Stimulated activated CD8-positive, alpha-beta memory T cell treated with anti-CD3 and anti-CD28 coated beads, Interleukin-15, amount 100 ng/mL, for 4 hours (primary cell): ENCODE results near the gene PPP4C.
"Not testable (repeated sequence)": the region's sequence is repeated elsewhere in the genome, so short reads cannot be mapped to it uniquely, and the experiment has no call there.

Experiments
- DNase-seq, 2 donors: peaks; one replicate each; pipeline ENCODE4 v3.0.0-alpha.2; 2020; ENCODE audit warnings: low read depth in 2 of 2

The PPP4C gene

GRCh38 chr16:30122604-30123160 lies 46.9 kb downstream of the PPP4C start:
- DNase-seq = no peak

GRCh38 chr16:30124985-30125379 lies 49.2 kb downstream of the PPP4C start:
- no peak for DNase-seq

GRCh38 chr16:30125690-30126089 lies 49.9 kb downstream of the PPP4C start:
- not testable (repeated sequence) for DNase-seq

- DNase-seq = no peak
Observed at GRCh38 chr16:30127993-30128392, 52.2 kb downstream of the PPP4C start.

GRCh38 chr16:30131869-30132475 lies 56.2 kb downstream of the PPP4C start:
- DNase-seq = no peak

GRCh38 chr16:30132591-30132990 lies 56.8 kb downstream of the PPP4C start:
- DNase-seq = no peak
